K562 (cell line): Measurements from ENCODE around the gene CFAP90. TPM values are rescaled to one million over a fixed set of nuclear protein-coding genes. Genes with fewer than 3 reads are reported as not detected.

Source experiments
- ATAC-seq: fragments of 200-7000 bp; cut with Tn5 transposase; 3 replicates; pipeline ENCODE4 v1.9.1; 2020; ENCODE audit warnings: moderate library complexity
- BruUV-seq: library from RNA; stranded (reverse); fragments of 400-500 nt; replicated peaks from 2 replicates; lab custom pipeline; 2021; lab: Mats Ljungman, UMichigan
- CTCF ChIA-PET: fragments of 300-600 bp; formaldehyde crosslinking; extraction: SDS; loops from one replicate; lab custom pipeline; 2021; ENCODE audit warnings: low intra/inter-chr PET ratio; lab: Yijun Ruan, JAX
- POLR2A ChIA-PET: fragments of 300-600, 350-650 bp; sonication (Branson Sonifier 250); formaldehyde crosslinking; extraction: SDS; loops from one replicate; lab custom pipeline; 2021; ENCODE audit warnings: antibody characterized with exemption, inconsistent platforms; lab: Yijun Ruan, JAX
- DNase-seq, 4 experiments: peaks; one replicate each; pipeline versions ENCODE4 v3.0.0 to v3.0.0-alpha.2; 2011 to 2018; ENCODE audit warnings: low spot score in 3 of 4, mixed read lengths in 3 of 4; ENCODE audit errors: extremely low read depth in 1 of 4
- FAIRE-seq: peaks from 2 replicates; lab custom pipeline; 2011; peaks lifted over from hg19 to GRCh38; lab: Jason Lieb, UNC
- H2AFZ ChIP-seq: 2 replicates; pipeline ENCODE4 v1.6.0; 2011; ENCODE audit warnings: low read depth, low read length, control low read depth, inconsistent platforms
- H3K27ac ChIP-seq: fragments of 200-600 bp; 3 replicates; pipeline ENCODE4 v1.8.0; 2011; ENCODE audit warnings: low read depth, mild to moderate bottlenecking, control low read depth, inconsistent platforms, low read length, moderate library complexity, mixed read lengths; ENCODE audit errors: extremely low read depth
- H3K27me3 ChIP-seq, 2 experiments: fragments of 300-600 bp in 1 of 2; 2 replicates in 1 of 2; 3 replicates in 1 of 2; pipeline versions ENCODE4 v1.6.0 to v1.8.0; 2011; ENCODE audit warnings: inconsistent platforms in 2 of 2, low read length in 2 of 2, mild to moderate bottlenecking in 1 of 2, mixed read lengths in 1 of 2, moderate library complexity in 1 of 2; ENCODE audit not compliant: control insufficient read depth in 2 of 2, insufficient read depth in 2 of 2
- H3K36me3 ChIP-seq: fragments of 300-600 bp; 3 replicates; pipeline ENCODE4 v1.8.0; 2011; ENCODE audit warnings: mild to moderate bottlenecking, low read length, inconsistent platforms; ENCODE audit not compliant: control insufficient read depth, insufficient read depth
- H3K4me1 ChIP-seq, 2 experiments: fragments of 200-600 bp in 1 of 2; replicated peaks in 1 of 2; 2 replicates in 1 of 2; 3 replicates in 1 of 2; pipeline versions ENCODE4 v1.5.1 to v1.8.0; 2011; ENCODE audit warnings: inconsistent platforms in 2 of 2, low read length in 2 of 2, mild to moderate bottlenecking in 1 of 2, mixed read lengths in 1 of 2, moderate library complexity in 1 of 2; ENCODE audit not compliant: control insufficient read depth in 2 of 2, insufficient read depth in 2 of 2
- H3K4me2 ChIP-seq: 2 replicates; pipeline ENCODE4 v1.6.1; 2011; ENCODE audit warnings: low read length, control low read depth, inconsistent platforms, mixed read lengths; ENCODE audit not compliant: insufficient read depth
- H3K4me3 ChIP-seq: fragments of 200-600 bp; sonication (generic), shearing (Covaris generic); 2 replicates; pipeline ENCODE4 v1.5.1; 2016; ENCODE audit warnings: control low read depth, inconsistent platforms
- H3K79me2 ChIP-seq: fragments of 200-600 bp; 3 replicates; pipeline ENCODE4 v1.8.0; 2011; ENCODE audit warnings: low read length, inconsistent platforms; ENCODE audit not compliant: control insufficient read depth, insufficient read depth
- H3K9ac ChIP-seq, 2 experiments: 2 replicates each; pipeline versions ENCODE4 v1.6.0 to v1.6.1; 2011; ENCODE audit warnings: low read depth in 2 of 2, low read length in 2 of 2, control low read depth in 1 of 2, inconsistent platforms in 1 of 2, mild to moderate bottlenecking in 1 of 2, mixed read lengths in 1 of 2; ENCODE audit not compliant: insufficient read depth in 1 of 2
- H3K9me1 ChIP-seq: one replicate; pipeline ENCODE4 v1.6.0; 2011; ENCODE audit warnings: inconsistent platforms, mild to moderate bottlenecking, low read length, moderate library complexity; ENCODE audit not compliant: control insufficient read depth, insufficient read depth
- H3K9me3 ChIP-seq: replicated peaks from 2 replicates; pipeline ENCODE4 v1.5.1; 2011; ENCODE audit warnings: low read depth, low read length, inconsistent platforms; ENCODE audit not compliant: control insufficient read depth, insufficient read depth
- H4K20me1 ChIP-seq: replicated peaks from 2 replicates; pipeline ENCODE4 v1.6.1; 2011; ENCODE audit warnings: low read length, inconsistent platforms, mixed read lengths; ENCODE audit not compliant: control insufficient read depth, insufficient read depth
- ESRRB ChIP-seq: fragments of 250-450 bp; sonication (Bioruptor Pico); IDR thresholded peaks from 2 replicates; pipeline ENCODE4 v1.5.0; 2020; ENCODE audit warnings: mild to moderate bottlenecking, moderate library complexity, borderline replicate concordance
- GTF2B ChIP-seq: IDR thresholded peaks from 2 replicates; pipeline ENCODE4 v1.6.1; 2011; ENCODE audit not compliant: insufficient read length; ENCODE audit errors: extremely low read depth
- MIER1 ChIP-seq: fragments of 450-650 bp; IDR thresholded peaks from 2 replicates; pipeline ENCODE4 v1.6.1; 2016; ENCODE audit warnings: antibody characterized with exemption, mild to moderate bottlenecking, low read depth
- TAF7 ChIP-seq: fragments of 450-650 bp; IDR thresholded peaks from 2 replicates; pipeline ENCODE4 v1.6.1; 2016; ENCODE audit warnings: missing genetic modification characterization, missing compliant biosample characterization
- TCFL5 ChIP-seq: fragments of 250-450 bp; sonication (Bioruptor Pico); conservative IDR thresholded peaks from 2 replicates; pipeline ENCODE4 v1.6.1; 2021; ENCODE audit warnings: mild to moderate bottlenecking, moderate library complexity, matching md5 sums
- WGBS: fragments of 100-300 bp; shearing (Covaris generic); methylation state at CpG from one replicate; pipeline ENCODE4 v1.1.6; 2016; ENCODE audit warnings: low coverage, mixed read lengths; ENCODE audit not compliant: insufficient coverage; ENCODE audit errors: missing lambda C conversion rate; 5-methylcytosine and 5-hydroxymethylcytosine counted together
- in situ Hi-C: fragments of 300-500 bp; cut with MboI; formaldehyde crosslinking; loops from 4 replicates; pipeline ENCODE4 v1.15.0; 2018; ENCODE audit warnings: inconsistent platforms, mixed read lengths
- intact Hi-C: fragments of 100-400 bp; cut with micrococcal nuclease; formaldehyde crosslinking; loops from 2 replicates; pipeline ENCODE4 v1.14.2; 2022
- polyA plus RNA-seq, 8 experiments: library from polyadenylated mRNA; depleted of rRNA in 4 of 8; stranded (reverse) in 5 of 8; unstranded in 3 of 8; fragments of >200 nt; fragmentation: Nextera tagmentation in 2 of 8; fragmentation: Illumina TruSeq in 1 of 8; extraction: Ambion mirVana in 2 of 8; extraction: Trizol in 1 of 8; gene quantifications; 2 replicates each; pipeline versions ENCODE4 v1.2.1 to v1.2.3, GENCODE V29; 2011 to 2014; ENCODE audit warnings: inconsistent platforms in 1 of 8, missing spikeins in 1 of 8
- total RNA-seq, 7 experiments: library from RNA; depleted of rRNA in 6 of 7; stranded (reverse); fragments of >200 nt in 6 of 7; fragmentation: Illumina TruSeq in 2 of 7; extraction: Trizol in 2 of 7; gene quantifications; 2 replicates each; pipeline versions ENCODE4 v1.2.1 to v1.2.3, GENCODE V29; 2011 to 2021; ENCODE audit warnings: low replicate concordance in 1 of 7

Gene CFAP90
- total and polyA plus RNA-seq, 9 of the 15 experiments (the other 6 are each of a cell fraction or from before 2014, with no cell fraction given), result not detected

GRCh38 chr5:7855611-7856010 is 4.7 kb upstream of the CFAP90 start:
- no peak overlapping the region for H3K9ac ChIP-seq
- TF ChIP-seq ESRRB (CRISPR knock-in tag) (no peak), TAF7 (tag) (no peak), MIER1 (no peak), GTF2B (no peak), TCFL5 (CRISPR knock-in tag) (no peak)
- no peak for FAIRE-seq
- WGBS, result 3% methylated on average over 3 of the region's 3 CpGs
- no peak for DNase-seq
- H3K27me3 ChIP-seq, result no peaks in the 10 kb centered on the region
- H3K79me2 ChIP-seq, result no peaks in the 10 kb centered on the region
- ATAC-seq, result no peak
- ChIA-PET CTCF (no interaction called here), POLR2A (interaction anchor here (1.0 to 1.2 kb wide), 3 partner anchors 10 to 38 kb away, joined by 3 to 4 read pairs (median 3); no protein-coding TSS in a partner anchor)
- peaks cover 19% of the 10 kb centered on the region; the same call in 2 of the 3 replicates for H3K36me3 ChIP-seq
- intact Hi-C loops, result loop anchor here (5.0 kb wide), 2 partner anchors 38 to 98 kb away; no protein-coding TSS in a partner anchor
- no peaks in the 10 kb centered on the region for H4K20me1 ChIP-seq
- H3K27ac ChIP-seq, result no peak overlapping the region
- in situ Hi-C loops, result no loop called here
- H3K4me2 ChIP-seq, result no peak overlapping the region
- no peaks in the 10 kb centered on the region for H3K9me3 ChIP-seq
- H3K9me1 ChIP-seq, result no peaks in the 10 kb centered on the region
- no peak overlapping the region for H3K4me3 ChIP-seq
- H3K4me1 ChIP-seq, result peaks cover 0 to 10% of the 10 kb centered on the region in 2 experiments
- peak overlapping the region; percentile 10; the same call in 1 of the 2 replicates for H2AFZ ChIP-seq
- BruUV-seq, result no TSS peak
